H9 (cell line): ENCODE results near the gene ZNF366. TPM values are rescaled to one million over a fixed set of nuclear protein-coding genes. Genes with fewer than 3 reads are reported as not detected.

Experiments used
- DNase-seq: peaks from one replicate; pipeline ENCODE4 v3.0.0-alpha.2; 2017
- H2AFZ ChIP-seq: one replicate; pipeline ENCODE4 v1.6.1; 2013; ENCODE audit warnings: mild to moderate bottlenecking, low read length, control low read depth, moderate library complexity
- H2AK5ac ChIP-seq: 2 replicates; pipeline ENCODE4 v1.6.1; 2013; ENCODE audit warnings: low read length, control low read depth, mixed read lengths; ENCODE audit not compliant: insufficient read length
- H2BK120ac ChIP-seq: one replicate; pipeline ENCODE4 v1.6.1; 2013; ENCODE audit warnings: low read depth, mild to moderate bottlenecking, low read length, control low read depth, inconsistent platforms; ENCODE audit not compliant: poor library complexity, severe bottlenecking
- H2BK12ac ChIP-seq: 2 replicates; pipeline ENCODE4 v1.6.1; 2013; ENCODE audit warnings: low read length, control low read depth, mixed read lengths, low read depth; ENCODE audit not compliant: insufficient read length
- H2BK15ac ChIP-seq: 2 replicates; pipeline ENCODE4 v1.6.1; 2013; ENCODE audit warnings: low read depth, low read length, control low read depth
- H2BK20ac ChIP-seq: one replicate; pipeline ENCODE4 v1.6.1; 2013; ENCODE audit warnings: low read depth, mild to moderate bottlenecking, low read length, control low read depth, inconsistent platforms; ENCODE audit not compliant: poor library complexity, severe bottlenecking
- H2BK5ac ChIP-seq: 2 replicates; pipeline ENCODE4 v1.6.1; 2013; ENCODE audit warnings: low read length, control low read depth, mixed read lengths; ENCODE audit not compliant: insufficient read length
- H3K14ac ChIP-seq: 2 replicates; pipeline ENCODE4 v1.6.1; 2013; ENCODE audit warnings: low read length, control low read depth; ENCODE audit not compliant: insufficient read depth
- H3K18ac ChIP-seq: 2 replicates; pipeline ENCODE4 v1.6.1; 2013; ENCODE audit warnings: low read depth, mild to moderate bottlenecking, mixed read lengths, low read length, control low read depth; ENCODE audit not compliant: insufficient read length
- H3K23ac ChIP-seq: 2 replicates; pipeline ENCODE4 v1.6.1; 2013; ENCODE audit warnings: low read length, control low read depth, mixed read lengths, low read depth; ENCODE audit not compliant: insufficient read length
- H3K23me2 ChIP-seq: 2 replicates; pipeline ENCODE4 v1.6.1; 2013; ENCODE audit warnings: low read depth, mild to moderate bottlenecking, mixed read lengths, low read length, control low read depth; ENCODE audit not compliant: insufficient read length, poor library complexity, severe bottlenecking
- H3K27ac ChIP-seq: 2 replicates; pipeline ENCODE4 v1.5.1; 2013; ENCODE audit warnings: low read length, control low read depth, mixed read lengths, low read depth; ENCODE audit not compliant: insufficient read length
- H3K27me3 ChIP-seq: 2 replicates; pipeline ENCODE4 v1.6.1; 2013; ENCODE audit warnings: low read length, control low read depth, inconsistent platforms; ENCODE audit not compliant: insufficient read depth
- H3K4ac ChIP-seq: 2 replicates; pipeline ENCODE4 v1.6.1; 2013; ENCODE audit warnings: low read depth, mild to moderate bottlenecking, control low read depth, inconsistent platforms, low read length, moderate library complexity
- H3K4me1 ChIP-seq: 2 replicates; pipeline ENCODE4 v1.6.1; 2013; ENCODE audit warnings: low read length, control low read depth, inconsistent platforms; ENCODE audit not compliant: insufficient read depth
- H3K4me2 ChIP-seq: 2 replicates; pipeline ENCODE4 v1.6.1; 2013; ENCODE audit warnings: low read length, control low read depth, mixed read lengths; ENCODE audit not compliant: insufficient read length, insufficient read depth
- H3K56ac ChIP-seq: 2 replicates; pipeline ENCODE4 v1.6.1; 2013; ENCODE audit warnings: low read depth, mild to moderate bottlenecking, mixed read lengths, low read length, control low read depth; ENCODE audit not compliant: insufficient read length
- H3K79me1 ChIP-seq: 2 replicates; pipeline ENCODE4 v1.6.1; 2013; ENCODE audit warnings: low read depth, mild to moderate bottlenecking, moderate library complexity, low read length, control low read depth, inconsistent platforms; ENCODE audit not compliant: insufficient read depth, poor library complexity, severe bottlenecking
- H3K79me2 ChIP-seq: 2 replicates; pipeline ENCODE4 v1.6.1; 2013; ENCODE audit warnings: low read length, control low read depth, inconsistent platforms; ENCODE audit not compliant: insufficient read depth
- H3K9ac ChIP-seq: 2 replicates; pipeline ENCODE4 v1.6.1; 2013; ENCODE audit warnings: low read length, control low read depth, mixed read lengths; ENCODE audit not compliant: insufficient read length; ENCODE audit errors: extremely low read depth
- H3K9me3 ChIP-seq: one replicate; pipeline ENCODE4 v1.6.1; 2013; ENCODE audit warnings: low read depth, low read length, inconsistent platforms; ENCODE audit not compliant: control insufficient read depth
- H3T11ph ChIP-seq: one replicate; pipeline ENCODE4 v1.6.1; 2013; ENCODE audit warnings: mild to moderate bottlenecking, low read length, control low read depth, inconsistent platforms
- H4K20me1 ChIP-seq: one replicate; pipeline ENCODE4 v1.6.1; 2013; ENCODE audit not compliant: control insufficient read depth, insufficient read length, insufficient read depth
- H4K5ac ChIP-seq: 2 replicates; pipeline ENCODE4 v1.6.1; 2013; ENCODE audit warnings: low read depth, mild to moderate bottlenecking, mixed read lengths, low read length, control low read depth; ENCODE audit not compliant: insufficient read length
- H4K8ac ChIP-seq: replicated peaks from 2 replicates; pipeline ENCODE4 v1.6.1; 2013; ENCODE audit warnings: low read length, control low read depth, mixed read lengths, low read depth; ENCODE audit not compliant: insufficient read length
- H4K91ac ChIP-seq: 2 replicates; pipeline ENCODE4 v1.6.1; 2013; ENCODE audit warnings: low read depth, mild to moderate bottlenecking, moderate library complexity, mixed read lengths, low read length, control low read depth; ENCODE audit not compliant: insufficient read length
- H3K27ac Mint-ChIP-seq, 3 experiments: 2 replicates in 2 of 3; 3 replicates in 1 of 3; pipeline ENCODE4 v1.8.0; 2020 to 2021; ENCODE audit warnings: mixed read lengths in 3 of 3, mild to moderate bottlenecking in 1 of 3, moderate library complexity in 1 of 3
- H3K27me3 Mint-ChIP-seq: 2 replicates; pipeline ENCODE4 v1.8.0; 2021; ENCODE audit warnings: low read depth, mild to moderate bottlenecking, moderate library complexity, mixed read lengths
- H3K36me3 Mint-ChIP-seq, 3 experiments: 2 replicates in 2 of 3; 3 replicates in 1 of 3; pipeline ENCODE4 v1.8.0; 2020 to 2021; ENCODE audit warnings: low read depth in 3 of 3, mixed read lengths in 3 of 3; ENCODE audit not compliant: insufficient read depth in 1 of 3
- H3K4me1 Mint-ChIP-seq, 2 experiments: 2 replicates each; pipeline ENCODE4 v1.8.0; 2020; ENCODE audit warnings: mixed read lengths in 2 of 2
- H3K4me3 Mint-ChIP-seq, 2 experiments: 2 replicates in 1 of 2; 3 replicates in 1 of 2; pipeline ENCODE4 v1.8.0; 2020 to 2021; ENCODE audit warnings: mild to moderate bottlenecking in 2 of 2, mixed read lengths in 2 of 2, moderate library complexity in 1 of 2
- H3K9me3 Mint-ChIP-seq, 2 experiments: 2 replicates in 1 of 2; 3 replicates in 1 of 2; pipeline ENCODE4 v1.8.0; 2020; ENCODE audit warnings: mild to moderate bottlenecking in 2 of 2, mixed read lengths in 2 of 2, moderate library complexity in 1 of 2
- CTCF ChIP-seq: fragments of 200-600 bp; sonication (generic); conservative IDR thresholded peaks from 3 replicates; pipeline ENCODE4 v1.8.0; 2021; ENCODE audit warnings: antibody characterized with exemption, mild to moderate bottlenecking
- WGBS: extraction: QIAGEN DNeasy Blood & Tissue Kit; methylation state at CpG from one replicate; pipeline ENCODE4 v1.1.7; 2013; ENCODE audit warnings: missing lambda C conversion rate, low lambda C conversion rate, mixed read lengths; ENCODE audit not compliant: insufficient read length; ENCODE audit errors: extremely low coverage; 5-methylcytosine and 5-hydroxymethylcytosine counted together
- long read RNA-seq: library from polyadenylated mRNA; unstranded; transcript quantifications from one replicate; pipeline ENCODE4 v2.0.0, GENCODE V29; 2020
- total RNA-seq: library from RNA; stranded (reverse); gene quantifications from 2 replicates; pipeline ENCODE4 v1.2.1, GENCODE V29; 2021

ZNF366 gene
- total RNA-seq = not detected in 2 replicates
- long read RNA-seq, partial matches to known transcripts = 0 of 1 reads
- long read RNA-seq, other reads (novel, unspliced or antisense) = 1 of 1 reads

GRCh38 chr5:72507231-72507906, at the start of gene ZNF366:
Gene ZNF366, minus strand, starts transcription at chr5:72507410. Its CDS starts 45,914 bp downstream, at chr5:72461496.
- Histone ChIP-seq H3K4me1 (no peaks in the 10 kb centered on the region; the same call in 1 of the 2 replicates), H4K5ac (no peak within 1 kb of the TSS), H3K14ac (no peak within 1 kb of the TSS; the same call in 1 of the 2 replicates), H2AK5ac (no peak within 1 kb of the TSS), H2AFZ (no peak within 1 kb of the TSS), H2BK5ac (no peak within 1 kb of the TSS), H4K20me1 (no peaks in the 10 kb centered on the region), H3K27me3 (no peaks in the 10 kb centered on the region), H3K79me1 (no peaks in the 10 kb centered on the region), H4K91ac (no peak within 1 kb of the TSS), H2BK20ac (no peak within 1 kb of the TSS), H3K9ac (no peak within 1 kb of the TSS), H3K18ac (no peak within 1 kb of the TSS), H4K8ac (no peak within 1 kb of the TSS), H3K79me2 (no peaks in the 10 kb centered on the region), H3K4me2 (no peak within 1 kb of the TSS), H3K4ac (no peak within 1 kb of the TSS), H3K9me3 (no peaks in the 10 kb centered on the region), H2BK15ac (no peak within 1 kb of the TSS), H3K23me2 (no peaks in the 10 kb centered on the region), H3K23ac (no peak within 1 kb of the TSS), H3T11ph (no peak within 1 kb of the TSS), H2BK120ac (no peak within 1 kb of the TSS), H3K56ac (no peak within 1 kb of the TSS), H3K27ac (no peak within 1 kb of the TSS), H2BK12ac (no peak within 1 kb of the TSS)
- H3K27me3 Mint-ChIP-seq = peaks cover 2% of the 10 kb centered on the region; the same call in 1 of the 2 replicates
- DNase-seq = no peak
- no CpG with 5 or more reads among the region's 9 CpGs for WGBS
- H3K36me3 Mint-ChIP-seq = no peaks in the 10 kb centered on the region; a peak in 1 of 7 replicates
- H3K9me3 Mint-ChIP-seq = no peaks in the 10 kb centered on the region; a peak in 1 of 5 replicates
- no peak within 1 kb of the TSS for H3K27ac Mint-ChIP-seq
- TF ChIP-seq CTCF = no peak
- no peak within 1 kb of the TSS for H3K4me3 Mint-ChIP-seq
- peaks cover 24 to 29% of the 10 kb centered on the region in 2 experiments for H3K4me1 Mint-ChIP-seq
